Stomach (tissue), 8 donors: ENCODE data around the gene STAG3. TPM values are rescaled to one million over a fixed set of nuclear protein-coding genes. Genes with fewer than 3 reads are reported as not detected.

Experiments
- polyA plus RNA-seq, 3 donors: library from polyadenylated mRNA; stranded (reverse); fragments of 200-250 nt; gene quantifications; one replicate each; pipeline ENCODE4 v1.2.3, GENCODE V29; 2013
- total RNA-seq, 5 donors: library from RNA; depleted of rRNA; stranded (reverse); fragments of >200 nt; gene quantifications; one replicate each; pipeline versions ENCODE4 v1.1.0 to v1.2.3, GENCODE V29; 2014 to 2016
- donor health status: healthy with polysubstance abuse.
- donor health status: Bipolar disorder and iron deficiency.
- donor health status: healthy.

The STAG3 gene
- total and polyA plus RNA-seq, 8 donors = 0.50 to 8.8 (median 1.2) TPM; not detected in 4

Other genes starting within 250 kb of the STAG3 start
- not detected for gene GJC3, start 248.3 kb upstream of the STAG3 start, total RNA-seq
- under 1 TPM in 2 of 3 donors, not detected in 1; 0.15 to 0.75 TPM for gene GJC3, start 248.3 kb upstream of the STAG3 start, polyA plus RNA-seq
- 10 to 100 TPM in 2 of 5 donors, 1 to 10 TPM in 2, not detected in 1; 6.8 to 92.3 (median 32.7) TPM for gene AZGP1, start 201.9 kb upstream of the STAG3 start, total RNA-seq
- 100 to 1,000 TPM; 235 to 461 (median 422) TPM for gene AZGP1, start 201.9 kb upstream of the STAG3 start, polyA plus RNA-seq
- 100 to 1,000 TPM in 1 of 5 donors, 10 to 100 TPM in 4; 49.0 to 153 (median 55.2) TPM for gene ZKSCAN1, start 162.3 kb upstream of the STAG3 start, total RNA-seq
- 10 to 100 TPM in 2 of 3 donors, 1 to 10 TPM in 1; 9.5 to 13.6 (median 10.0) TPM for gene ZKSCAN1, start 162.3 kb upstream of the STAG3 start, polyA plus RNA-seq
- 10 to 100 TPM in 4 of 5 donors, 1 to 10 TPM in 1; 6.4 to 48.4 (median 14.6) TPM for gene ZSCAN21, start 128.1 kb upstream of the STAG3 start, total RNA-seq
- 1 to 10 TPM; 5.4 to 7.0 (median 6.8) TPM for gene ZSCAN21, start 128.1 kb upstream of the STAG3 start, polyA plus RNA-seq
- gene ZNF3, start 96.2 kb upstream of the STAG3 start, total RNA-seq = 10 to 100 TPM; 15.2 to 42.0 (median 37.8) TPM
- gene ZNF3, start 96.2 kb upstream of the STAG3 start, polyA plus RNA-seq = 10 to 100 TPM; 12.4 to 19.6 (median 13.5) TPM
- gene COPS6, start 88.9 kb upstream of the STAG3 start, total RNA-seq = 100 to 1,000 TPM in 1 of 5 donors, 10 to 100 TPM in 4; 34.2 to 197 (median 87.5) TPM
- gene COPS6, start 88.9 kb upstream of the STAG3 start, polyA plus RNA-seq = 100 to 1,000 TPM in 2 of 3 donors, 10 to 100 TPM in 1; 90.0 to 125 (median 117) TPM
- gene MCM7, start 76.5 kb upstream of the STAG3 start, total RNA-seq = 100 to 1,000 TPM in 1 of 5 donors, 10 to 100 TPM in 4; 41.3 to 104 (median 88.9) TPM
- 10 to 100 TPM; 39.6 to 54.5 (median 46.4) TPM for gene MCM7, start 76.5 kb upstream of the STAG3 start, polyA plus RNA-seq
- gene AP4M1, start 76.3 kb upstream of the STAG3 start, total RNA-seq = 100 to 1,000 TPM in 1 of 5 donors, 10 to 100 TPM in 3, 1 to 10 TPM in 1; 8.4 to 103 (median 19.6) TPM
- gene AP4M1, start 76.3 kb upstream of the STAG3 start, polyA plus RNA-seq = 10 to 100 TPM; 14.7 to 24.3 (median 21.3) TPM
- gene TAF6, start 58.6 kb upstream of the STAG3 start, total RNA-seq = 100 to 1,000 TPM in 1 of 5 donors, 10 to 100 TPM in 4; 15.4 to 106 (median 33.8) TPM
- gene TAF6, start 58.6 kb upstream of the STAG3 start, polyA plus RNA-seq = 10 to 100 TPM; 22.0 to 29.8 (median 24.8) TPM
- 10 to 100 TPM in 2 of 5 donors, 1 to 10 TPM in 1, under 1 TPM in 2; 0.45 to 10.6 (median 7.1) TPM for gene CNPY4, start 58.3 kb upstream of the STAG3 start, total RNA-seq
- gene CNPY4, start 58.3 kb upstream of the STAG3 start, polyA plus RNA-seq = 1 to 10 TPM; 5.7 to 6.3 (median 5.8) TPM
- gene MBLAC1, start 51.0 kb upstream of the STAG3 start, total RNA-seq = 1 to 10 TPM in 2 of 5 donors, not detected in 3; 1.3 to 6.1 TPM
- gene MBLAC1, start 51.0 kb upstream of the STAG3 start, polyA plus RNA-seq = 1 to 10 TPM; 1.3 to 4.2 (median 1.7) TPM
- 100 to 1,000 TPM in 3 of 5 donors, 10 to 100 TPM in 2; 26.3 to 889 (median 159) TPM for gene LAMTOR4, start 29.0 kb upstream of the STAG3 start, total RNA-seq
- 100 to 1,000 TPM; 307 to 476 (median 334) TPM for gene LAMTOR4, start 29.0 kb upstream of the STAG3 start, polyA plus RNA-seq
- gene TRAPPC14, start 19.2 kb upstream of the STAG3 start, total RNA-seq = 10 to 100 TPM; 16.2 to 33.3 (median 28.6) TPM
- 10 to 100 TPM; 10.7 to 17.2 (median 11.4) TPM for gene TRAPPC14, start 19.2 kb upstream of the STAG3 start, polyA plus RNA-seq
- 1 to 10 TPM in 2 of 5 donors, not detected in 3; 1.5 to 1.6 TPM for gene GAL3ST4, start 9.3 kb upstream of the STAG3 start, total RNA-seq
- gene GAL3ST4, start 9.3 kb upstream of the STAG3 start, polyA plus RNA-seq = 1 to 10 TPM; 1.7 to 2.4 (median 2.1) TPM
- 1 to 10 TPM in 3 of 5 donors, under 1 TPM in 1, not detected in 1; 0.92 to 4.9 (median 2.6) TPM for gene GPC2, start 537 bp upstream of the STAG3 start, total RNA-seq
- gene GPC2, start 537 bp upstream of the STAG3 start, polyA plus RNA-seq = under 1 TPM in 2 of 3 donors, not detected in 1; 0.12 to 0.48 TPM
- 1 to 10 TPM in 4 of 5 donors, not detected in 1; 1.1 to 3.8 (median 1.4) TPM for gene PVRIG, start 42.0 kb downstream of the STAG3 start, total RNA-seq
- 1 to 10 TPM in 1 of 3 donors, under 1 TPM in 2; 0.56 to 1.7 (median 0.95) TPM for gene PVRIG, start 42.0 kb downstream of the STAG3 start, polyA plus RNA-seq
- not detected for gene SPDYE3, start 129.8 kb downstream of the STAG3 start, total RNA-seq
- gene SPDYE3, start 129.8 kb downstream of the STAG3 start, polyA plus RNA-seq = not detected
- gene PILRB, start 180.2 kb downstream of the STAG3 start, total RNA-seq = 100 to 1,000 TPM in 2 of 5 donors, 10 to 100 TPM in 3; 18.5 to 141 (median 61.3) TPM
- gene PILRB, start 180.2 kb downstream of the STAG3 start, polyA plus RNA-seq = 10 to 100 TPM; 16.8 to 82.3 (median 20.7) TPM
- 1 to 10 TPM in 2 of 5 donors, not detected in 3; 3.1 to 10.0 TPM for gene PILRA, start 195.6 kb downstream of the STAG3 start, total RNA-seq
- gene PILRA, start 195.6 kb downstream of the STAG3 start, polyA plus RNA-seq = 1 to 10 TPM; 1.4 to 3.1 (median 1.9) TPM